Measurements from ENCODE around the gene PPL.
"Not testable (repeated sequence)": the region's sequence is repeated elsewhere in the genome, so short reads cannot be mapped to it uniquely, and the experiment has no call there.

Gene PPL

DNA sequence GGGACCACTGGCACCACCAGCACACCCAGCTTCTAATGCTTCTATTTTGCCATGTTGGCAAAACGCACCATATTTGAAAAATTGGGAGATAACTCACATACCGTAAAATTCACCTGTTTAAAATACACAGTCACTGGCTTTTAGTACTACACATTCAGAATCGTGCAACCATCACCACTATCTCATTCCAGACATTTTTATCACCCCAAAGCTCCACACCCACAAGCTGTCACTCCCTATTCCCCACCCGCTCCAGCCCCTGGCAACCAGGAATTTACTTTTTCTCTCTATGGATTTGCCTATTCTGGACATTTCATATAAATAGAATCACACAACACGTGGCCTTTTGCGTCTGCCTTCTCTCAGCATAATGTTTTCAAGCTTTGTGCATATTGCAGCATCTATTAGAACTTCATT lies 25.0 kb downstream of the PPL start:
- DNase-seq (ENCODE audit: low read depth, low spot score) = no peak

GRCh38 chr16:4910828-4911227 lies 26.1 kb downstream of the PPL start:
- no peak for DNase-seq (ENCODE audit: low read depth, low spot score)

- no peak for DNase-seq (ENCODE audit: low read depth, low spot score)
These were observed 27.1 kb downstream of the PPL start for GRCh38 chr16:4909825-4910224.

- no peak for DNase-seq (ENCODE audit: low read depth, low spot score)
These were observed 28.0 kb downstream of the PPL start for GRCh38 chr16:4908854-4909401.

DNA sequence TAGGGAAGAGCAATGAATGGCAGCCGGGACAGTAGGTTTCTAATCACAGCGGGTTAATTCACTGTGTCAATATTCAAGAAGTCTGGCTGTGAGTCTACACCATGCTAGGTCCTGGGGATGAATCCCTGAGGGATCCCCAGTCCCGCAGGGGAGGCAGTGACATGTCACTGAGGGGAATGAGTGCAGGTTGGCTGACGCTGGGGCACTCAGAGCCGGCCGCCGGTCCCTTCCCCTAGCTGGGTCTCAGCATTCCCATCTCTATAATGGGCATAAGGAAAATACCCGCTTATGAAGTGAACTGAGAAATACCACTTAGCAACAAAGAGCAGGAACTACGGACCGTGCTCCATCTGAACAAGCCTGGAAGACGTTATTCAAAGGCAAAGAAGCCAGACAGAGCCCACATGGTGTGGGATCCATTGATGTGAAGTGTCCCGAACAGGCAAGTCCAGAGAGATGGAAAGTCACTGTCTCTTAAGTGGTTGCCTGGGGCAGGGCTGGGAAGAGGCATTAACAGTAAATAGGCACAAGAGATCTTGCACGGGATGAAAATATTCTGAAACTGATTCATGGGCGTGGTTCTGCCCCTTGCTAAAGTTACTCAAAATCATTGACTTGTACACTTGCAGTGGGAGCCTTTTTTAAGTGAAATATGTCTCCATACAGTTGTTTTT lies 31.9 kb downstream of the PPL start:
- DNase-seq (ENCODE audit: low read depth, low spot score) = no peak

GRCh38 chr16:4904108-4904941 lies 32.6 kb downstream of the PPL start:
- no peak for DNase-seq (ENCODE audit: low read depth, low spot score)

- no peak for DNase-seq (ENCODE audit: low read depth, low spot score)
These were observed 34.9 kb downstream of the PPL start for GRCh38 chr16:4902038-4902437.

GRCh38 chr16:4900750-4901149 lies 36.2 kb downstream of the PPL start:
- DNase-seq (ENCODE audit: low read depth, low spot score) = no peak

GRCh38 chr16:4900036-4900435 lies 36.9 kb downstream of the PPL start:
- no peak for DNase-seq (ENCODE audit: low read depth, low spot score)

DNA sequence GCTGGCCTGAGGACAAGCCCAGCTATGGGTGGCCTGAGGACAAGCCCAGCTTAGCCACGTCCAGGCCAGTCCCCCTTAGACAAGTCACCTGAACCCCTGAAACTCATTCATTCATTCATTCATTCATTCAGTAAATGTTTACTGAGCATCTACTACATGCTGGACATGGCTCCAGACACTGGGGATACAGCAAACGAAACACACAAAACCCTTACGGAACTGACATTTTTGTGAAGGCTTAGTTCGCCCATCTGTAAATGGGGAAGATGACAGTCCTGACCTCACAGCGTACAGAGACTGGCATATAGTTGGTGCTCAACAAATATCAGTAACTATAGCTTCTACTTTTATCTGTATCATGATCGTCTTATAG lies 37.5 kb downstream of the PPL start:
- no peak for DNase-seq (ENCODE audit: low read depth, low spot score)

GRCh38 chr16:4898811-4899473 lies 38.0 kb downstream of the PPL start:
- DNase-seq (ENCODE audit: low read depth, low spot score) = no peak

DNA sequence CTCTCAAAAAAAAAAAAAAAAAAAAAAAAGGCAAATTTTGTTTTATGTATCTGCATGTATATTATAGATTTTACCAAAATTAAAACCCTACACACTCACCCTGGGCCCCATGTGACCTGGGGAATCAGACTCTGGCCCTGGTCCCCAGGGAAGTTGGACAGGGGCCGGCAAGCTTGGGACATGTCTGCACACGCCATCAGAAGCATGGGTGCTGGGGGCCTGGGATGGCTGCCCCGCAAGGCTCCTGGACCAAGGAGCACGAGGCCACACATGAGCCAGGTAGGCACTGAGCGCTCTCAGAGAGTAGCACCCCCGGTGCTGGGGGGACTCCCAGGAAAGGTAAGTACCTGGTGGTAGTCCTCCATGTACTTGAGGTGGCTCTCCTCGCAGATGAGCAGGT lies 39.6 kb downstream of the PPL start:
- DNase-seq (ENCODE audit: low read depth, low spot score) = no peak

GRCh38 chr16:4896761-4897160 lies 40.2 kb downstream of the PPL start:
- not testable (repeated sequence) for DNase-seq (ENCODE audit: low read depth, low spot score)

DNA sequence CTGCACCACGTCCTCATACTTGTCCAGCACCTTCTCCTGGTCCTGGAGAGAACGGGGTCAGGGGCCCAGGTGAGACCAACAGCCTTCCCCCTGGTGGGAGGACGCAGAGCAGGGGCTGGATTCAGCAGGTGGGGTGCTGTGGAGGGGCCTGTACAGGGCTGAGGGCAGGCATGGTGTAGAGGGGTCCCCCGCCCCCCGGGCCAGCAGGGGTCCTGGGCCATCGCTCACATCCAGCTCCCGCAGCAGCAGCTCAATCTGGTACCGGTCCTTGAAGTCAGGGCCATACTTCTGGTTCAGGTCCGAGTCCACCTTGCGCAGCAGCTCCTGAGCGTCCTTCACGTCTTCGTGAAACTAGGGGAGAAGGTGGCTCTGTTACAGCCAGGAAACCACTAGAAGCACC lies 41.6 kb downstream of the PPL start:
- no peak for DNase-seq (ENCODE audit: low read depth, low spot score)

- DNase-seq (ENCODE audit: low read depth, low spot score) = no peak
These were observed 42.4 kb downstream of the PPL start for GRCh38 chr16:4894276-4895150.

DNA sequence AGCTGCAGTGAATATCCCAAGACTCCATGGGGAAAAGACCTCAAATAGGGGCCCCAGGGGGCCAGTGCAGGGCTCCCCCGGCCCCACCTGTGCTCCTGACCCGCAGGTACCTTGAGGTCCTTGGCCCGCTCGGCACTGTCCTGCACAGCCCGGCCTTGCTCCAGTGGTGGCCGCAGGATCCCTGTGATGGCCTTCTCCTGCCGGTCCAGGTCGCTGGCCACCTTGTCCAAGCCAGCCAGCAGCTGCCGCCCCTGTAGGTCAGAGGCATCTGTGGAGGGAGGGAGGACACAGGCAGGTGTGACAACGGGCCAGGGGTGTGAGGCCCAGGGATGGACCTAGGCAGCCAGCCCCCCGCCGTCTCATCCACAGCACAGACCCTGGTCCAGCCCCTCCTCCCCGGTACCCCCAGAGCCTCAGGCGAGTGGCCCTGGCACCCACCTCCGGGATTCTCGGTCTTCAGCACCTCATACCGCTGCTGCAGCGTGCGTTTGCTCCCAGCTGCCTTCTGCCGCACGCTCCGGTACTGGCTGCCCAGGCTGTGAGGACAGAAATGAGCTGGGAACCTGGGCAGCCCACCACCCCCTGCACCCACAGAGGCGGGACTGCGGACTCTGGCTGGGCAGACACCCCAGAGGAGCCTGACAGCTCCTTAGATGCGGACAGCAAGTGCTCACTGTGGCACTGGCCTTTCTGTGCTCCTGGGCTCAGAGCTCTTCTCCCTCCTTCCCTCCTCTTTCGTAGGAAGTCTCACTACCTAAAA lies 43.7 kb downstream of the PPL start:
- no peak for DNase-seq (ENCODE audit: low read depth, low spot score)

GRCh38 chr16:4892361-4893102 lies 44.4 kb downstream of the PPL start:
- DNase-seq (ENCODE audit: low read depth, low spot score) = no peak

DNA sequence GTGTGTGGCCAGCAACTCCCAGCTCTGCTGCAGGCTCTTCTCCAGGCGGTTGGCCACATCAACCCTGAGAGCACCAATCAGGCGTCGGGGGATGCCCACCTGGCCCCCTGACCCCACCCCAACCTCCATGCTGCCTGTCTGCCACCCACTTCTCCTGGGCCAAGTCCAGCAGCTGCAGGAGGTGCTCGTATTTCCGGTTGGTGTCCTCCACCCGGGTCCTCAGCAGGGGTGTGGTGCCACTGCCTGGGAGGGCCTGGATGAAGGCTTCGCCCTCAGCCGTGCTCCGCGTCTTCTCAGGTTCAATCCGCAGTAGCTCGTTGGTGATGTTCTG lies 45.1 kb downstream of the PPL start:
- DNase-seq (ENCODE audit: low read depth, low spot score) = no peak

DNA sequence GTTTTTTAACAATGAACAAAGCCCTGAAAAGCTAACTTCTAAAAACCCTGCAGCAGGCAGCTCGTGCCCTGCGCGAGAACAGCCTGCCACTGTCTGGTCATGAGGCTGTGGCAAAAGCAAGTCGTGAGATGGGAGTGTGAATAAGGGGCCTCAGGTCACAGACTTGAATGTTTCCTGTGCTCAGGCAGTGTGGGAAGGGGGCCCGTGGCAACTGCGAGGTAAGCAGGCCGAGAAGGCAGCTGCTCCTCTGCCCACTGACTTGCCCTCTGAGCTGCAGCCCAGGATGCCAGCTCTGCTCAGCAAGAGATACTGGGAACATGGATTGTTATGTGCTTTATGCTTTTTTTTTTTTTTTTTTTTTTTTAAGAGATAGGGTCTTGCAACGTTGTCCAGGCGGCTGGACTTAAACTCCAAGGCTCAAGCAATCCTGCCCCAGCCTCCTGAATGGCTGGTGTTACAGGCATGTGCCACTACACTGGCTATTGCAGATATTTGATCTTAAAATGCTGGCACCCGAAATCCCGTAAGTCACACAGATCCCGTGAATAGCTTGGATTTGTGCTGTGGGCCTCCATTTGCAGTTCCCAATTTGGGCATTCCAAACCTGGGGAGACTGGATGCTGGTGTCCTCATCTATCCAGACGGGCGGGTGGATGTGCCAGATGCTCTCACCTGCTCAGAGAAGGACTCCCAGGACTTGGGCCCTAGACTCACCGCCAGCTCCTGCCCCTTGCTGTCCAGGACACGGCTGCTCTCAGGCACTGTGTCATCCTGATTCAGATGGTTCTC lies 45.7 kb downstream of the PPL start:
- no peak for DNase-seq (ENCODE audit: low read depth, low spot score)
